Erythroblast (primary cell): ENCODE results near the gene ACSL1.

Experiments used
- GATA1 ChIP-seq: IDR thresholded peaks from 2 replicates; pipeline ENCODE4 v1.6.1; 2011; ENCODE audit warnings: low read depth, mild to moderate bottlenecking, control low read depth, low read length, moderate library complexity
- POLR2A ChIP-seq: IDR thresholded peaks from 2 replicates; pipeline ENCODE4 v1.6.1; 2011; ENCODE audit warnings: mild to moderate bottlenecking, low read length

DNA sequence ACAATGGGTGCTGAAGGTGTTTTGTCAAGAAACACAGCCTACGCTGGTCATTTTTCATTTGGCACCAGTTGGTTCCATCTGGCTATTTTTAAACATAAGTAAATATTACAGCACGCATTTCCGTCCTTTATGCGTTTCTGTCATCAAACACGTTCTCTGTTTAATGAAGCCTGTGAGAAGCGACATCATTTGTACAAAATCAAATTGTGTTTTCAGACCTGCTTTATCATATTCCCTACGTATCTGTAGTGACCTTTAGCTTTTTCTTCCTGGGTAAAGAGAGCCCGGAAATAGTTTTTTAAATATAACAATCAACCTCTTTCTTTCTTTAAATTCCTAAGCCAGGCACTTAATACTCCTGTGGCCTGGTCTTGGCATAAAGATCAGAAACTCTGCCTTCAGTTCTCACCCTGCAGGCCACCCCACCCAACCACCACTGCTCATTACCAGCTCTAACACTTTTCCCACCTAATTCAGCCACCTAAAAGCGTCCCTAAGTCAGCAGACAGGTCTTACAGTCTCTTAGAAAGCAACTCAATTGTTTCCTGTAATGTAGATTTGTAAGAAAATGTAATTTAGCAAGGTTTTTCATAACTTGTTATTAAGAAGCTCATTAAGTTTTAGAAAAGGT lies 30.4 kb downstream of the ACSL1 start:
- TF ChIP-seq POLR2A: no peak
- TF ChIP-seq GATA1: no peak
